Measurements from ENCODE around the gene PCDHB7. TPM values are rescaled to one million over a fixed set of nuclear protein-coding genes. Genes with fewer than 3 reads are reported as not detected.

The PCDHB7 gene
- total and polyA plus RNA-seq, 2 experiments from 2014 or later: 0.48 to 1.0 TPM

DNA sequence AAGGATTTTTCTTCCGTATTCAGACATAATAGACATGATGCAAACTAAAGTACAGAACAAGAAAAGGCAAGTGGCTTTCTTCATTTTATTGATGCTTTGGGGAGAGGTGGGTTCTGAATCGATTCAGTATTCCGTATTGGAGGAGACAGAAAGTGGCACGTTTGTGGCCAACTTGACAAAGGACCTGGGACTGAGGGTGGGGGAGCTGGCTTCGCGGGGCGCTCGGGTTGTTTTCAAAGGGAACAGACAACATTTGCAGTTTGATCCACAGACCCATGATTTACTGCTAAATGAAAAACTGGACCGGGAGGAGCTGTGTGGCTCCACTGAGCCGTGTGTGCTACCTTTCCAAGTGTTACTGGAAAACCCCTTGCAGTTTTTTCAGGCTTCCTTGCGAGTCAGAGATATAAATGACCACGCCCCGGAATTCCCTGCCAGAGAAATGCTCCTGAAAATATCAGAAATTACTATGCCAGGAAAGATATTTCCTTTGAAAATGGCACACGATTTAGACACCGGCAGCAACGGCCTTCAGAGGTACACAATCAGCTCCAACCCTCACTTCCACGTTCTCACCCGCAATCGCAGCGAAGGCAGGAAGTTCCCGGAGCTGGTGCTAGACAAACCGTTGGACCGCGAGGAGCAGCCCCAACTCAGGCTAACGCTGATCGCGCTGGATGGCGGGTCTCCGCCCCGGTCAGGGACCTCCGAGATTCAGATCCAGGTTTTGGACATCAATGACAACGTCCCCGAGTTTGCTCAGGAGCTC is 22.0 kb upstream of the PCDHB7 start (continued):
- TF ChIP-seq, protein P1, sequence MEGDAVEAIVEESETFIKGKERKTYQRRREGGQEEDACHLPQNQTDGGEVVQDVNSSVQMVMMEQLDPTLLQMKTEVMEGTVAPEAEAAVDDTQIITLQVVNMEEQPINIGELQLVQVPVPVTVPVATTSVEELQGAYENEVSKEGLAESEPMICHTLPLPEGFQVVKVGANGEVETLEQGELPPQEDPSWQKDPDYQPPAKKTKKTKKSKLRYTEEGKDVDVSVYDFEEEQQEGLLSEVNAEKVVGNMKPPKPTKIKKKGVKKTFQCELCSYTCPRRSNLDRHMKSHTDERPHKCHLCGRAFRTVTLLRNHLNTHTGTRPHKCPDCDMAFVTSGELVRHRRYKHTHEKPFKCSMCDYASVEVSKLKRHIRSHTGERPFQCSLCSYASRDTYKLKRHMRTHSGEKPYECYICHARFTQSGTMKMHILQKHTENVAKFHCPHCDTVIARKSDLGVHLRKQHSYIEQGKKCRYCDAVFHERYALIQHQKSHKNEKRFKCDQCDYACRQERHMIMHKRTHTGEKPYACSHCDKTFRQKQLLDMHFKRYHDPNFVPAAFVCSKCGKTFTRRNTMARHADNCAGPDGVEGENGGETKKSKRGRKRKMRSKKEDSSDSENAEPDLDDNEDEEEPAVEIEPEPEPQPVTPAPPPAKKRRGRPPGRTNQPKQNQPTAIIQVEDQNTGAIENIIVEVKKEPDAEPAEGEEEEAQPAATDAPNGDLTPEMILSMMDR (conservative IDR thresholded peaks at IDR 0.05; ENCODE audit: low read depth in 2 of 2): no peak
- TF ChIP-seq STAT1 (IDR thresholded peaks at IDR 0.05; ENCODE audit: unreplicated experiment) (no peak), CREB1 (CRISPR knock-in tag; IDR thresholded peaks at IDR 0.05; ENCODE audit: low read depth) (no peak), EZH2 (IDR thresholded peaks at IDR 0.05; ENCODE audit: low read depth, unreplicated experiment) (no peak)
- TF ChIP-seq, protein P2, sequence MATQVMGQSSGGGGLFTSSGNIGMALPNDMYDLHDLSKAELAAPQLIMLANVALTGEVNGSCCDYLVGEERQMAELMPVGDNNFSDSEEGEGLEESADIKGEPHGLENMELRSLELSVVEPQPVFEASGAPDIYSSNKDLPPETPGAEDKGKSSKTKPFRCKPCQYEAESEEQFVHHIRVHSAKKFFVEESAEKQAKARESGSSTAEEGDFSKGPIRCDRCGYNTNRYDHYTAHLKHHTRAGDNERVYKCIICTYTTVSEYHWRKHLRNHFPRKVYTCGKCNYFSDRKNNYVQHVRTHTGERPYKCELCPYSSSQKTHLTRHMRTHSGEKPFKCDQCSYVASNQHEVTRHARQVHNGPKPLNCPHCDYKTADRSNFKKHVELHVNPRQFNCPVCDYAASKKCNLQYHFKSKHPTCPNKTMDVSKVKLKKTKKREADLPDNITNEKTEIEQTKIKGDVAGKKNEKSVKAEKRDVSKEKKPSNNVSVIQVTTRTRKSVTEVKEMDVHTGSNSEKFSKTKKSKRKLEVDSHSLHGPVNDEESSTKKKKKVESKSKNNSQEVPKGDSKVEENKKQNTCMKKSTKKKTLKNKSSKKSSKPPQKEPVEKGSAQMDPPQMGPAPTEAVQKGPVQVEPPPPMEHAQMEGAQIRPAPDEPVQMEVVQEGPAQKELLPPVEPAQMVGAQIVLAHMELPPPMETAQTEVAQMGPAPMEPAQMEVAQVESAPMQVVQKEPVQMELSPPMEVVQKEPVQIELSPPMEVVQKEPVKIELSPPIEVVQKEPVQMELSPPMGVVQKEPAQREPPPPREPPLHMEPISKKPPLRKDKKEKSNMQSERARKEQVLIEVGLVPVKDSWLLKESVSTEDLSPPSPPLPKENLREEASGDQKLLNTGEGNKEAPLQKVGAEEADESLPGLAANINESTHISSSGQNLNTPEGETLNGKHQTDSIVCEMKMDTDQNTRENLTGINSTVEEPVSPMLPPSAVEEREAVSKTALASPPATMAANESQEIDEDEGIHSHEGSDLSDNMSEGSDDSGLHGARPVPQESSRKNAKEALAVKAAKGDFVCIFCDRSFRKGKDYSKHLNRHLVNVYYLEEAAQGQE (IDR thresholded peaks at IDR 0.05; ENCODE audit: unreplicated experiment): no peak

DNA sequence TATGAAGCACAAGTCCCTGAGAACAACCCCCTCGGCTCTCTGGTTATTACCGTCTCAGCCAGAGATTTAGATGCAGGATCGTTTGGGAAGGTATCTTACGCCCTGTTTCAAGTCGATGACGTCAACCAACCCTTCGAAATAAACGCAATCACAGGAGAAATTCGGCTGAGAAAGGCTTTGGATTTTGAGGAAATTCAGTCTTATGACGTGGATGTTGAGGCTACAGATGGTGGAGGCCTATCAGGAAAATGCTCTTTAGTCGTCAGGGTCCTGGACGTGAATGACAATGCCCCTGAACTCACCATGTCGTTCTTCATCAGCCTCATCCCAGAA is 21.5 kb upstream of the PCDHB7 start:
- H3K27me3 Mint-ChIP-seq (ENCODE audit: insufficient read depth, low read depth, poor library complexity): peaks cover 5% of the 10 kb centered on the region
- Histone ChIP-seq H4K20me1 (replicated peaks; ENCODE audit: insufficient read depth) (no peaks in the 10 kb centered on the region; the same call in 1 of the 2 replicates), H2AFZ (no peak overlapping the region), H3K27me3 (ENCODE audit: insufficient read depth) (no peaks in the 10 kb centered on the region), H3K4me2 (no peak overlapping the region), H3K79me2 (replicated peaks; ENCODE audit: insufficient read depth) (no peaks in the 10 kb centered on the region), H3K36me3 (ENCODE audit: insufficient read depth) (no peaks in the 10 kb centered on the region), H3K9me2 (ENCODE audit: insufficient read depth) (no peaks in the 10 kb centered on the region), H3K27ac (ENCODE audit: low read depth) (no peak overlapping the region), H3K4me1 (ENCODE audit: insufficient read depth) (no peaks in the 10 kb centered on the region), H3K4me3 (no peak overlapping the region), H3F3A (replicated peaks; ENCODE audit: low read depth) (no peaks in the 10 kb centered on the region)
- H3K9me3 Mint-ChIP-seq: peaks cover 28% of the 10 kb centered on the region
- H3K27ac Mint-ChIP-seq: no peak overlapping the region
- peaks cover 25% of the 10 kb centered on the region for H3K36me3 Mint-ChIP-seq (ENCODE audit: low read depth)
- ATAC-seq: no peak
- H3K4me3 Mint-ChIP-seq: no peak overlapping the region
- no peaks in the 10 kb centered on the region for H3K4me1 Mint-ChIP-seq
- DNase-seq (ENCODE audit: low spot score): no peak
- TF ChIP-seq EZH2 (IDR thresholded peaks at IDR 0.05; ENCODE audit: low read depth, unreplicated experiment) (no peak), CREB1 (CRISPR knock-in tag; IDR thresholded peaks at IDR 0.05; ENCODE audit: low read depth) (no peak), POLR2AphosphoS5 (IDR thresholded peaks at IDR 0.05; ENCODE audit: low read depth) (no peak), NANOG (IDR thresholded peaks at IDR 0.05; ENCODE audit: borderline replicate concordance) (no peak), JUNB (IDR thresholded peaks at IDR 0.05; ENCODE audit: unreplicated experiment) (no peak)
- TF ChIP-seq, protein P3, sequence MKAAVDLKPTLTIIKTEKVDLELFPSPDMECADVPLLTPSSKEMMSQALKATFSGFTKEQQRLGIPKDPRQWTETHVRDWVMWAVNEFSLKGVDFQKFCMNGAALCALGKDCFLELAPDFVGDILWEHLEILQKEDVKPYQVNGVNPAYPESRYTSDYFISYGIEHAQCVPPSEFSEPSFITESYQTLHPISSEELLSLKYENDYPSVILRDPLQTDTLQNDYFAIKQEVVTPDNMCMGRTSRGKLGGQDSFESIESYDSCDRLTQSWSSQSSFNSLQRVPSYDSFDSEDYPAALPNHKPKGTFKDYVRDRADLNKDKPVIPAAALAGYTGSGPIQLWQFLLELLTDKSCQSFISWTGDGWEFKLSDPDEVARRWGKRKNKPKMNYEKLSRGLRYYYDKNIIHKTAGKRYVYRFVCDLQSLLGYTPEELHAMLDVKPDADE (IDR thresholded peaks at IDR 0.05): no peak
- TF ChIP-seq, protein P1 (conservative IDR thresholded peaks at IDR 0.05; ENCODE audit: low read depth in 2 of 2): no peak
